Cardiac muscle cell (in vitro differentiated cells and primary cell): ENCODE data around the gene TMEM151A. TPM values are rescaled to one million over a fixed set of nuclear protein-coding genes. Genes with fewer than 3 reads are reported as not detected.

Experiments used
- DNase-seq, 2 donors: peaks; one replicate each; pipeline versions ENCODE4 v3.0.0 to v3.0.0-alpha.2; 2010 to 2017; ENCODE audit warnings: low read depth in 1 of 2, low spot score in 1 of 2
- H3K27ac ChIP-seq: fragments of 200-600 bp; sonication (generic); 2 replicates; pipeline ENCODE4 v1.5.1; 2016
- H3K27me3 ChIP-seq: fragments of 200-600 bp; sonication (generic); 2 replicates; pipeline ENCODE4 v1.6.0; 2016; ENCODE audit warnings: control low read depth
- H3K36me3 ChIP-seq: fragments of 200-600 bp; sonication (generic); 2 replicates; pipeline ENCODE4 v1.5.1; 2016; ENCODE audit warnings: control low read depth
- H3K4me1 ChIP-seq: fragments of 200-600 bp; sonication (generic); 2 replicates; pipeline ENCODE4 v1.8.1; 2017; ENCODE audit warnings: low read depth, mild to moderate bottlenecking, mixed run types
- H3K4me3 ChIP-seq: fragments of 200-600 bp; sonication (generic); 2 replicates; pipeline ENCODE4 v1.5.1; 2016; ENCODE audit warnings: mild to moderate bottlenecking
- H3K9me3 ChIP-seq: fragments of 200-600 bp; sonication (generic); 2 replicates; pipeline ENCODE4 v1.5.1; 2017; ENCODE audit warnings: low read depth, mild to moderate bottlenecking, control low read depth
- CTCF ChIP-seq: IDR thresholded peaks from 2 replicates; pipeline ENCODE4 v1.5.1; 2012; ENCODE audit warnings: low read depth, mild to moderate bottlenecking, low read length
- polyA plus RNA-seq: library from polyadenylated mRNA; unstranded; fragments of >200 nt; fragmentation: Nextera tagmentation; extraction: Ambion mirVana; gene quantifications from 2 replicates; pipeline ENCODE4 v1.2.1, GENCODE V29; 2016
- total RNA-seq: library from RNA; depleted of rRNA; stranded (reverse); fragments of >200 nt; gene quantifications from 2 replicates; pipeline ENCODE4 v1.2.3, GENCODE V29; 2016

Gene TMEM151A
- total and polyA plus RNA-seq, 2 experiments from 2014 or later: 2.0 to 2.6 TPM

GRCh38 chr11:66268244-66268951 lies 23.3 kb upstream of the TMEM151A start, which contains the start of gene RAB1B:
TSS of gene RAB1B (plus strand) at chr11:66268639. CDS start at chr11:66268680, 41 bp downstream.
- H3K4me1 ChIP-seq: peaks cover 7% of the 10 kb centered on the region
- H3K27ac ChIP-seq: peak within 1 kb of the TSS; percentile 97
- TF ChIP-seq CTCF: no peak
- DNase-seq: peak; percentile 100
- H3K4me3 ChIP-seq: peak within 1 kb of the TSS; percentile 90
- no peaks in the 10 kb centered on the region for H3K27me3 ChIP-seq
- H3K36me3 ChIP-seq: peaks cover 16% of the 10 kb centered on the region
- H3K9me3 ChIP-seq: no peaks in the 10 kb centered on the region

- Histone ChIP-seq H3K36me3 (peaks cover 24% of the 10 kb centered on the region), H3K4me1 (peaks cover 7% of the 10 kb centered on the region), H3K4me3 (peak overlapping the region; percentile 90), H3K9me3 (no peaks in the 10 kb centered on the region), H3K27me3 (no peaks in the 10 kb centered on the region), H3K27ac (peak overlapping the region; percentile 97)
- DNase-seq: peak; percentile 41 to 51
- peak; percentile 30 for TF ChIP-seq CTCF
Measured at GRCh38 chr11:66268952-66269905, 22.5 kb upstream of the TMEM151A start.

- DNase-seq: no peak
- no peak for TF ChIP-seq CTCF
- H3K27me3 ChIP-seq: no peaks in the 10 kb centered on the region
- H3K27ac ChIP-seq: no peak overlapping the region
- H3K4me1 ChIP-seq: peaks cover 7% of the 10 kb centered on the region
- H3K36me3 ChIP-seq: peaks cover 33% of the 10 kb centered on the region
- H3K4me3 ChIP-seq: no peak overlapping the region
- no peaks in the 10 kb centered on the region for H3K9me3 ChIP-seq
Measured at GRCh38 chr11:66271816-66272215, 19.9 kb upstream of the TMEM151A start.

GRCh38 chr11:66272596-66272995 lies 19.1 kb upstream of the TMEM151A start:
- Histone ChIP-seq H3K4me1 (peaks cover 7% of the 10 kb centered on the region), H3K4me3 (no peak overlapping the region), H3K27ac (no peak overlapping the region), H3K27me3 (no peaks in the 10 kb centered on the region), H3K9me3 (no peaks in the 10 kb centered on the region), H3K36me3 (peaks cover 33% of the 10 kb centered on the region)
- DNase-seq: no peak
- no peak for TF ChIP-seq CTCF

- TF ChIP-seq CTCF: no peak
- peaks cover 9% of the 10 kb centered on the region for H3K27me3 ChIP-seq
- H3K36me3 ChIP-seq: peaks cover 33% of the 10 kb centered on the region
- H3K4me3 ChIP-seq: no peak overlapping the region
- DNase-seq: no peak
- no peak overlapping the region for H3K27ac ChIP-seq
- H3K4me1 ChIP-seq: peaks cover 6% of the 10 kb centered on the region
- no peaks in the 10 kb centered on the region for H3K9me3 ChIP-seq
Measured at GRCh38 chr11:66274219-66274618, 17.5 kb upstream of the TMEM151A start.
